DMS53 (cell line): ENCODE measurements around the gene GRIK5.
A peak's percentile ranks its signal among the peaks of the same experiment; 100 is the strongest.

ENCODE experiments used
- DNase-seq: peaks from one replicate; lab custom pipeline; 2025; lab: John Stamatoyannopoulos, UW

GRIK5 gene

GRCh38 chr19:42095814-42096230 is 25.8 kb upstream of the GRIK5 start:
- DNase-seq = no peak

- no peak for DNase-seq
These were observed 25.3 kb upstream of the GRIK5 start for GRCh38 chr19:42095142-42095813.

- no peak for DNase-seq
These were observed 23.9 kb upstream of the GRIK5 start for GRCh38 chr19:42093926-42094325.

GRCh38 chr19:42093505-42093904 is 23.5 kb upstream of the GRIK5 start:
- DNase-seq = no peak

- DNase-seq = peak; percentile 95
These were observed 22.3 kb upstream of the GRIK5 start for GRCh38 chr19:42092350-42092749.

- peak; percentile 72 for DNase-seq
These were observed 21.7 kb upstream of the GRIK5 start for GRCh38 chr19:42091742-42092141.

- DNase-seq = no peak
These were observed 21.3 kb upstream of the GRIK5 start for GRCh38 chr19:42091300-42091699.

GRCh38 chr19:42090672-42091071 is 20.7 kb upstream of the GRIK5 start:
- no peak for DNase-seq

- no peak for DNase-seq
These were observed 19.8 kb upstream of the GRIK5 start for GRCh38 chr19:42089772-42090171.

- no peak for DNase-seq
These were observed 19.3 kb upstream of the GRIK5 start for GRCh38 chr19:42089191-42089750.

- DNase-seq = no peak
These were observed 18.6 kb upstream of the GRIK5 start for GRCh38 chr19:42088471-42089190.

- peak; percentile 55 for DNase-seq
These were observed 17.0 kb upstream of the GRIK5 start for GRCh38 chr19:42086770-42087550.

- no peak for DNase-seq
These were observed 16.3 kb upstream of the GRIK5 start for GRCh38 chr19:42086188-42086736.

GRCh38 chr19:42083537-42083936 is 13.5 kb upstream of the GRIK5 start:
- DNase-seq = no peak

- peak; percentile 75 for DNase-seq
These were observed 11.7 kb upstream of the GRIK5 start for GRCh38 chr19:42081584-42082203.

GRCh38 chr19:42080764-42081375 is 10.9 kb upstream of the GRIK5 start:
- DNase-seq = no peak

GRCh38 chr19:42079886-42080763 is 10.1 kb upstream of the GRIK5 start:
- no peak for DNase-seq

- DNase-seq = no peak
These were observed 9.3 kb upstream of the GRIK5 start for GRCh38 chr19:42079276-42079669.

- no peak for DNase-seq
These were observed 8.7 kb upstream of the GRIK5 start for GRCh38 chr19:42078538-42079275.

GRCh38 chr19:42078058-42078457 is 8.1 kb upstream of the GRIK5 start:
- DNase-seq = no peak
